ENCODE measurements around the gene CAAP1. TPM values are rescaled to one million over a fixed set of nuclear protein-coding genes. Genes with fewer than 3 reads are reported as not detected.
"Not testable (repeated sequence)": the region's sequence is repeated elsewhere in the genome, so short reads cannot be mapped to it uniquely, and the experiment has no call there.

CAAP1 gene
- total and polyA plus RNA-seq, 7 donors, result 10.2 to 19.2 (median 16.4) TPM

GRCh38 chr9:26863074-26863473, 29.5 kb downstream of the CAAP1 start:
- H3K9me3 ChIP-seq, result no peaks in the 10 kb centered on the region
- DNase-seq, result no peak
- TF ChIP-seq, protein P1, sequence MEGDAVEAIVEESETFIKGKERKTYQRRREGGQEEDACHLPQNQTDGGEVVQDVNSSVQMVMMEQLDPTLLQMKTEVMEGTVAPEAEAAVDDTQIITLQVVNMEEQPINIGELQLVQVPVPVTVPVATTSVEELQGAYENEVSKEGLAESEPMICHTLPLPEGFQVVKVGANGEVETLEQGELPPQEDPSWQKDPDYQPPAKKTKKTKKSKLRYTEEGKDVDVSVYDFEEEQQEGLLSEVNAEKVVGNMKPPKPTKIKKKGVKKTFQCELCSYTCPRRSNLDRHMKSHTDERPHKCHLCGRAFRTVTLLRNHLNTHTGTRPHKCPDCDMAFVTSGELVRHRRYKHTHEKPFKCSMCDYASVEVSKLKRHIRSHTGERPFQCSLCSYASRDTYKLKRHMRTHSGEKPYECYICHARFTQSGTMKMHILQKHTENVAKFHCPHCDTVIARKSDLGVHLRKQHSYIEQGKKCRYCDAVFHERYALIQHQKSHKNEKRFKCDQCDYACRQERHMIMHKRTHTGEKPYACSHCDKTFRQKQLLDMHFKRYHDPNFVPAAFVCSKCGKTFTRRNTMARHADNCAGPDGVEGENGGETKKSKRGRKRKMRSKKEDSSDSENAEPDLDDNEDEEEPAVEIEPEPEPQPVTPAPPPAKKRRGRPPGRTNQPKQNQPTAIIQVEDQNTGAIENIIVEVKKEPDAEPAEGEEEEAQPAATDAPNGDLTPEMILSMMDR (IDR thresholded peaks at IDR 0.05), result no peak
- TF ChIP-seq POLR2AphosphoS5 (IDR thresholded peaks at IDR 0.05), result no peak
- no peak for TF ChIP-seq POLR2A (IDR thresholded peaks at IDR 0.05)
- TF ChIP-seq EP300 (IDR thresholded peaks at IDR 0.05), result no peak
- intact Hi-C loops (cut with DNase I), result loop anchor here (10.0 kb wide), 1 partner anchor 118 kb away; no protein-coding TSS in a partner anchor
- peaks cover 0 to 27% (median 4%) of the 10 kb centered on the region in 4 donors for H3K36me3 ChIP-seq
- no peak overlapping the region for H3K27ac ChIP-seq
- no peaks in the 10 kb centered on the region for H3K4me1 ChIP-seq
- no peaks in the 10 kb centered on the region for H3K27me3 ChIP-seq
- no peak overlapping the region for H3K4me3 ChIP-seq
- 42 to 52% methylated on average over 1 of the region's 1 CpG for whole genome bisulfite sequencing, 2 donors

GRCh38 chr9:26856413-26857032, 36.1 kb downstream of the CAAP1 start:
- no peaks in the 10 kb centered on the region for H3K27me3 ChIP-seq
- 87 to 92% methylated on average over 1 of the region's 1 CpG for WGBS, 2 donors
- TF ChIP-seq, protein P1 (IDR thresholded peaks at IDR 0.05), result peak in 1 of 4 experiments; percentile 6
- TF ChIP-seq POLR2AphosphoS5 (IDR thresholded peaks at IDR 0.05) (no peak), POLR2A (IDR thresholded peaks at IDR 0.05) (no peak), EP300 (IDR thresholded peaks at IDR 0.05) (no peak)
- H3K4me1 ChIP-seq, result no peaks in the 10 kb centered on the region
- DNase-seq, result no peak
- no peak overlapping the region for H3K27ac ChIP-seq
- intact Hi-C loops (cut with DNase I), result no loop called here
- H3K36me3 ChIP-seq, result peaks cover 0 to 74% (median 4%) of the 10 kb centered on the region in 4 donors
- no peak overlapping the region for H3K4me3 ChIP-seq
- no peaks in the 10 kb centered on the region for H3K9me3 ChIP-seq

DNA sequence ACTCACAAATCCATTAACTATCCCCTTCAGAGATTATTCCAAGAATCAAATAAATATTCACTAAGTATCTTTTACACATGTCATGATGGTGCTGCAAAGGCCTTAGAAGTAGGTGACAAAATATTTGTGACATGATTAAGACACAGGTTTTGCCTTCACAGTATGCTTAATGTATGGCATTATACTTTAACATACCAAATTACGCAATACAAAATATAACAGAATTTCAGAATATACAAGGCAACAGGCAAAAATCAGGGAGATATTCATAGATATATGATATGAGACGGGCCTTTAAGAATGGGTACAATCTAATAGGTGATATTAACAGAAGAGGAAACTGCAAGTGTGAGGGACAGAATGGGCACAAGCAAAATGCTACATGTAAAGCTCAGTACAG, 41.6 kb downstream of the CAAP1 start:
- TF ChIP-seq, protein P1 (IDR thresholded peaks at IDR 0.05), result no peak
- TF ChIP-seq EP300 (IDR thresholded peaks at IDR 0.05) (no peak), POLR2A (IDR thresholded peaks at IDR 0.05) (no peak), POLR2AphosphoS5 (IDR thresholded peaks at IDR 0.05) (no peak)
- Histone ChIP-seq H3K27ac (no peak overlapping the region), H3K4me3 (no peak overlapping the region), H3K9me3 (no peaks in the 10 kb centered on the region), H3K27me3 (no peaks in the 10 kb centered on the region), H3K4me1 (no peaks in the 10 kb centered on the region), H3K36me3 (peaks cover 0 to 62% (median 0%) of the 10 kb centered on the region in 4 donors)
- intact Hi-C loops (cut with DNase I), result no loop called here
- WGBS, 2 donors, result 96 to 98% methylated on average over 2 of the region's 2 CpGs
- DNase-seq, result no peak

DNA sequence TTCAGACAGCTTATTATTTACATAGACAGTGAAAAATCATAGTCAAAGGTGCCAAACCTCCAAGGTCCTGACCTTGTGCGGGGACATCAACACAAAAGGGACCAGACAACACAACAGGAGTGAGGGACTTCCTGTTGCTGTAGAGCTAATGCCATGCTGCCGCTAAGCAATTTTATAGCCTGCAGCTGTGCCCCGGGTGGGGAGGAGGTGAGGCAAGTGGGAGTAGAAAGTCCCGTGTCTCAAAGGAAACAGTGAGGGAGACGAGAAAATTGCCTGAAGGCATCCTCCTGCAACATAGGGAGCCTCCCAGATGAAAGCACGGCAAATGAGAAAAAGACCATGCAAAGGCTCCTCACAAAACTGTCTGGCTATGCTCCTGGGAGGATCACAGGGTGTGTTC, 58.8 kb downstream of the CAAP1 start:
- H3K27ac ChIP-seq, result no peak overlapping the region
- TF ChIP-seq POLR2A (IDR thresholded peaks at IDR 0.05) (no peak), EP300 (IDR thresholded peaks at IDR 0.05) (no peak), POLR2AphosphoS5 (IDR thresholded peaks at IDR 0.05) (no peak)
- TF ChIP-seq, protein P1 (IDR thresholded peaks at IDR 0.05), result no peak
- H3K4me3 ChIP-seq, result no peak overlapping the region
- H3K4me1 ChIP-seq, result no peaks in the 10 kb centered on the region
- intact Hi-C loops (cut with DNase I), result no loop called here
- WGBS, 2 donors, result 12 to 34% methylated on average over 6 of the region's 6 CpGs
- no peaks in the 10 kb centered on the region for H3K27me3 ChIP-seq
- no peaks in the 10 kb centered on the region for H3K36me3 ChIP-seq
- no peaks in the 10 kb centered on the region for H3K9me3 ChIP-seq
- no peak for DNase-seq

GRCh38 chr9:26828391-26828955, 64.1 kb downstream of the CAAP1 start:
- H3K9me3 ChIP-seq; H3K27ac ChIP-seq; H3K27me3 ChIP-seq; H3K36me3 ChIP-seq; intact Hi-C loops (cut with DNase I); DNase-seq; H3K4me3 ChIP-seq; H3K4me1 ChIP-seq: not testable (repeated sequence)
- WGBS, 2 donors, result 74 to 90% methylated on average over 4 of the region's 4 CpGs

All from sigmoid colon (tissue), 7 donors.